DOHH2 (cell line): ENCODE data around the gene JUND.

Experiments
- H3F3A ChIP-seq: fragments of 200-600 bp; sonication (generic), shearing (Covaris generic); 2 replicates; pipeline ENCODE4 v1.6.0; 2016; ENCODE audit warnings: antibody characterized with exemption, mild to moderate bottlenecking; ENCODE audit not compliant: control insufficient read depth, insufficient read depth
- H3K27ac ChIP-seq: fragments of 200-600 bp; sonication (generic); 2 replicates; pipeline ENCODE4 v1.5.1; 2014; ENCODE audit warnings: low read depth, mild to moderate bottlenecking, low read length, moderate library complexity
- H3K27me3 ChIP-seq: fragments of 200-600 bp; sonication (generic); 2 replicates; pipeline ENCODE4 v1.6.1; 2014; ENCODE audit warnings: mild to moderate bottlenecking, low read length, mixed read lengths; ENCODE audit not compliant: control insufficient read depth
- H3K36me3 ChIP-seq: fragments of 200-600 bp; sonication (generic); 2 replicates; pipeline ENCODE4 v1.6.1; 2014; ENCODE audit warnings: mild to moderate bottlenecking, low read length, moderate library complexity, mixed read lengths; ENCODE audit not compliant: control insufficient read depth
- H3K4me1 ChIP-seq: fragments of 200-600 bp; sonication (generic); 2 replicates; pipeline ENCODE4 v1.6.1; 2014; ENCODE audit warnings: mild to moderate bottlenecking, low read length, mixed read lengths; ENCODE audit not compliant: control insufficient read depth
- H3K4me2 ChIP-seq: fragments of 200-600 bp; sonication (generic); 2 replicates; pipeline ENCODE4 v1.6.0; 2014; ENCODE audit warnings: mild to moderate bottlenecking, low read length, moderate library complexity
- H3K4me3 ChIP-seq: fragments of 200-600 bp; sonication (generic); 2 replicates; pipeline ENCODE4 v1.5.1; 2014; ENCODE audit warnings: mild to moderate bottlenecking, low read length, mixed read lengths
- H3K79me2 ChIP-seq: fragments of 200-600 bp; sonication (generic); 2 replicates; pipeline ENCODE4 v1.6.1; 2014; ENCODE audit warnings: mild to moderate bottlenecking, low read length, mixed read lengths; ENCODE audit not compliant: control insufficient read depth
- H3K9me2 ChIP-seq: fragments of 200-600 bp; sonication (generic); replicated peaks from 2 replicates; pipeline ENCODE4 v1.6.1; 2014; ENCODE audit warnings: mild to moderate bottlenecking, low read length, mixed read lengths; ENCODE audit not compliant: control insufficient read depth
- H3K9me3 ChIP-seq: fragments of 200-600 bp; sonication (generic); 2 replicates; pipeline ENCODE4 v1.6.1; 2014; ENCODE audit warnings: antibody characterized with exemption, low read length, mixed read lengths; ENCODE audit not compliant: control insufficient read depth, insufficient read depth
- H4K20me1 ChIP-seq: fragments of 200-600 bp; sonication (generic); 2 replicates; pipeline ENCODE4 v1.6.0; 2014; ENCODE audit warnings: low read depth, mild to moderate bottlenecking, antibody characterized with exemption, low read length, moderate library complexity; ENCODE audit not compliant: control insufficient read depth, insufficient read depth
- EZH2phosphoT487 ChIP-seq: fragments of 200-600 bp; sonication (generic); IDR thresholded peaks from 2 replicates; pipeline ENCODE4 v1.6.1; 2017; ENCODE audit warnings: borderline replicate concordance, mild to moderate bottlenecking, antibody characterized with exemption, low read length, moderate library complexity, mixed read lengths
- TF ChIP-seq, protein P1 (sequence below): fragments of 200-600 bp; sonication (generic); IDR thresholded peaks from one replicate; pipeline ENCODE4 v1.5.1; 2014; ENCODE audit warnings: antibody characterized with exemption, mild to moderate bottlenecking, low read depth, low read length; ENCODE audit not compliant: poor library complexity, severe bottlenecking

JUND gene

DNA sequence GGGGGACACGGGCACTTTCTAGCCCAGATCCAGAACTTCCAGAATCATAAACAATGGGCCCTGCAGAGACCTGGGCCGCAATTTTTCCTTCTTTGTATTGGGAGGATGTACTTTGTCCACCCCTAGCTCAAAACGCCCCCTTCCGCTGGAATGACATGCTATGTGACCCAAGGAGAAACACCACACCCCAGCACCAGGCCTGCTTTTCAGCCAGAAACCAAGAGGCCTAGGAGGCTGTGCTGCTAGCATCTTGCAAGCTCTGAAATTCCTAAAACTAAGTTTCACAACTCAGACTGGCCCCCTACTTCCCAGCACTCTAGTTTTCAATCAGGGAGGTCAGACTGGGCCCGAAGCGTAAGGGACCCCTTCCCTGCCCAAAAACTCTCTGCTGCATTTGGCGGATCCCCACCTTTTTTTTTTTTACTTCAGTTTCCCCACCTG lies 40.9 kb upstream of the JUND start:
- Histone ChIP-seq H3K4me1 (peaks cover 50% of the 10 kb centered on the region), H3K9me2 (no peaks in the 10 kb centered on the region)

DNA sequence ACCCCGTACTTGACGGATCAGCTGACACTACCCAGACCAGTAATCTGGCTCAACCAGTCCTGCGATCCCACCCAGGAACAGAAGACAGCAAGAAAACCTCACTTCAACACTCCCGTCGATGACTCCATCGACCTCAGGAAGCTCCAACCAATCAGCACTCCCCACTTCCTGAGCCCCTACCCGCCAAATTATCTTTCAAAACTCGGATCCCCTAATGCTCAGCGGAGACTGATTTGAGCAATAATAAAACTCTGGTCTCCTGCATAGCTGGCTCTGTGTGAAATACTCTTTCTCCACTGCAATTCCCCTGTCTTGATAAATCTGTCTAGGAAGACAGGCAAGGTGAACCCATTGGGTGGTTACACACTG lies 40.3 kb upstream of the JUND start:
- Histone ChIP-seq H4K20me1 (peaks cover 12% of the 10 kb centered on the region; the same call in 1 of the 2 replicates), H3K27ac (peak overlapping the region; percentile 72), H3K4me2 (peak overlapping the region; percentile 98), H3K79me2 (peaks cover 62% of the 10 kb centered on the region), H3K9me3 (no peaks in the 10 kb centered on the region), H3F3A (peaks cover 16% of the 10 kb centered on the region), H3K27me3 (no peaks in the 10 kb centered on the region), H3K4me1 (peaks cover 50% of the 10 kb centered on the region), H3K4me3 (peak overlapping the region; percentile 87), H3K36me3 (peaks cover 44% of the 10 kb centered on the region), H3K9me2 (no peaks in the 10 kb centered on the region)
- TF ChIP-seq EZH2phosphoT487: no peak
- TF ChIP-seq, protein P1, sequence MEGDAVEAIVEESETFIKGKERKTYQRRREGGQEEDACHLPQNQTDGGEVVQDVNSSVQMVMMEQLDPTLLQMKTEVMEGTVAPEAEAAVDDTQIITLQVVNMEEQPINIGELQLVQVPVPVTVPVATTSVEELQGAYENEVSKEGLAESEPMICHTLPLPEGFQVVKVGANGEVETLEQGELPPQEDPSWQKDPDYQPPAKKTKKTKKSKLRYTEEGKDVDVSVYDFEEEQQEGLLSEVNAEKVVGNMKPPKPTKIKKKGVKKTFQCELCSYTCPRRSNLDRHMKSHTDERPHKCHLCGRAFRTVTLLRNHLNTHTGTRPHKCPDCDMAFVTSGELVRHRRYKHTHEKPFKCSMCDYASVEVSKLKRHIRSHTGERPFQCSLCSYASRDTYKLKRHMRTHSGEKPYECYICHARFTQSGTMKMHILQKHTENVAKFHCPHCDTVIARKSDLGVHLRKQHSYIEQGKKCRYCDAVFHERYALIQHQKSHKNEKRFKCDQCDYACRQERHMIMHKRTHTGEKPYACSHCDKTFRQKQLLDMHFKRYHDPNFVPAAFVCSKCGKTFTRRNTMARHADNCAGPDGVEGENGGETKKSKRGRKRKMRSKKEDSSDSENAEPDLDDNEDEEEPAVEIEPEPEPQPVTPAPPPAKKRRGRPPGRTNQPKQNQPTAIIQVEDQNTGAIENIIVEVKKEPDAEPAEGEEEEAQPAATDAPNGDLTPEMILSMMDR: no peak

More for the DNA sequence above, 40.9 kb upstream of the JUND start:
- peak overlapping the region; percentile 72 for H3K27ac ChIP-seq
- peaks cover 58% of the 10 kb centered on the region for H3K79me2 ChIP-seq
- peaks cover 43% of the 10 kb centered on the region for H3K36me3 ChIP-seq
- no peaks in the 10 kb centered on the region for H3K9me3 ChIP-seq
- H3K4me3 ChIP-seq: peak overlapping the region; percentile 87
- peak overlapping the region; percentile 98 for H3K4me2 ChIP-seq
- peaks cover 16% of the 10 kb centered on the region for H3F3A ChIP-seq
- TF ChIP-seq, protein P1: peak; percentile 65
- TF ChIP-seq EZH2phosphoT487: no peak
- peaks cover 12% of the 10 kb centered on the region; the same call in 1 of the 2 replicates for H4K20me1 ChIP-seq
- no peaks in the 10 kb centered on the region for H3K27me3 ChIP-seq

DNA sequence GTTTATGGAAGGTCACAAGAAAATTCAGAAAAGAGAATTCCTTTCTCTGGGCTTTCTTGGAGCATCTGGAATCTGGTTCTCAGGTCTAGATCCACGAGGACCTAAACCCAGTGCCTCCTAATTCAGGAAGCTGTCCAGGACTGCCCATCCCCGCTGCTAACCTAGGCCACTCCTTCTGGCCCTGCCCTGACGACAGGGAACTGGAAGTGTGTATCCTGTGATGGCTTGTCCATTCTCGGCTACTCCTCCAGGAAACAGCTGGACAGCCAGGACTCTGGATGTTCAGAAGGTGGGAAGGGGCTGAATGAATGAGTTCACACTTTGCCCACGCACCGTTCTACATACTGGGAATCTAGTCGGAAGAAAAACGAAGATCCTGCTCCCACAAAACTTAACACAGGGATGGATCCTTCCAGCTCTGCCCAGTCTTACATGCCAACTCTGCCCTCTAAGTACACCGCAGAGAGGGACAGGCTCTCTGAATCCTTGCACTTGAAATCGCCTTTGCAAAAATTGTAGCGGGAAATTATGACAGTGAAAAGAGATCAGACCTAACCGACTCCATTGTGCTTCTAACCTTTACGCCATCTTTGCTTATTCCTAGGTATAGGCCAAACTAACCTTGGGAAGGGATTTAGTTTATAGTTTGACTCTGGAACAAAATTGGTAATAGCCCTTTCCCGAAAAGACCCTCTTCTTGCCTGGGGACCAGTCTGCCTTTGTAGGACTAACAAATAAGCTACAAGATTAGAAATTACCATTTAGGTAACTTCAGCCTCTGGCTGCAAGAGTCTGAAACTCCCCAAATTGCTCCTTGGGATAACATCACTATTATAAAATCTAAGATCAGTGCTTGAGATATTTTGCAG lies 39.7 kb upstream of the JUND start:
- peaks cover 50% of the 10 kb centered on the region for H3K4me1 ChIP-seq
- H3K4me3 ChIP-seq: peak overlapping the region; percentile 87
- H3K9me2 ChIP-seq: no peaks in the 10 kb centered on the region
- peak overlapping the region; percentile 72 for H3K27ac ChIP-seq
- H3K79me2 ChIP-seq: peaks cover 68% of the 10 kb centered on the region
- peaks cover 16% of the 10 kb centered on the region for H3F3A ChIP-seq
- H3K27me3 ChIP-seq: no peaks in the 10 kb centered on the region
- peaks cover 12% of the 10 kb centered on the region; the same call in 1 of the 2 replicates for H4K20me1 ChIP-seq
- TF ChIP-seq, protein P1: no peak
- H3K9me3 ChIP-seq: no peaks in the 10 kb centered on the region
- H3K4me2 ChIP-seq: peak overlapping the region; percentile 98
- H3K36me3 ChIP-seq: peaks cover 50% of the 10 kb centered on the region
